IPS-NIHi7 (cell line): ENCODE measurements around the gene ZNF423.

Experiments used
- DNase-seq: peaks from one replicate; pipeline ENCODE4 v3.0.0; 2012; ENCODE audit warnings: mixed read lengths; ENCODE audit errors: extremely low spot score

The ZNF423 gene

DNA sequence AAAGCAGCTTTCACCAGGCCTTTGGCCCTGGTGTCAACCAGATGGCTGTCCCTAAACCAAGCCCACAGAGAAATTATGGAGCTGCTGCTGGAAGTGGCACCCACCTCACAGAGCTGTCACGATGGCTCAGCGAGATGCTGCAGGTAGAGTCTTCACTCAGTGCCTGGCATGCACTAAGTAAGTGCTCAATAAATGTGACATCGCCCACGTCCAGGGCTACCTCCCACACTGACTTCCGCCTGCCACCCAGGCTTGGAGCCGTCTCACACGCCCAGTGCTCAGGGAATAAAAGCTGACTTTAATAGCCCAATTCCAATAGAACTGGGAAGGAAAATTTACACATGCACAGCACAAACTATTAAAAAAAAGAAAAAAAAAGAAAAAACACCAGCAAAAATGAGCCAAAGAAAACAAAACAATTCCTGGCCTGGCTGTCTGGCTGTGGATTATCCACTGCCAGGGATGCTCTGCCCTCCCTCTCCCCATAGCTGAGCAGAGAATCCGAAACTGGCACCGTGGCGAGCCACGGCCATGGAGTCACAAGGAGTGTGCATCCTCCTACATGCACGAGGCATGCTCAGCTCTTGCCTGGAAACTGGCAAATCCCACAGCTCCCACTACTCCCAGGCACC lies 68.9 kb downstream of the ZNF423 start:
- no peak for DNase-seq

DNA sequence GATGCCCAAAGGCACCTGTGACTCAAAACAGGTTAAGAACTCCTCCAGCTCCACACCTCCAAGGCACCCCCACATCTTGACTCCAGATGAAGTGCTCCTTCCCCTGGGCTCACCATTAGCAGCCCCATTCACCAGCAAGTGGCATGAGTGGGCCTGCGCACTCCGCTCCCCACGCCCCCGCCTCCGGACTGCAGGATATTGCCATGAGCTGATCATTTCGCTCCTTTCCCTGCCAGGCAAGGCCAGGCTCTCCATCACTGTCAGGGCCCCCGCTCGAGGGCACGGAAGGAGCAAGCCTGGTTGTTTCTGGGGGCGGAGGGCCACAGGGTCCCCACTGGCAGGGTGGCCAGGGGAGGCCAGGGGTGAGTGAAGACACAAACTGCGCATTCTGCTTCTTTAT lies 69.9 kb downstream of the ZNF423 start:
- DNase-seq: no peak

DNA sequence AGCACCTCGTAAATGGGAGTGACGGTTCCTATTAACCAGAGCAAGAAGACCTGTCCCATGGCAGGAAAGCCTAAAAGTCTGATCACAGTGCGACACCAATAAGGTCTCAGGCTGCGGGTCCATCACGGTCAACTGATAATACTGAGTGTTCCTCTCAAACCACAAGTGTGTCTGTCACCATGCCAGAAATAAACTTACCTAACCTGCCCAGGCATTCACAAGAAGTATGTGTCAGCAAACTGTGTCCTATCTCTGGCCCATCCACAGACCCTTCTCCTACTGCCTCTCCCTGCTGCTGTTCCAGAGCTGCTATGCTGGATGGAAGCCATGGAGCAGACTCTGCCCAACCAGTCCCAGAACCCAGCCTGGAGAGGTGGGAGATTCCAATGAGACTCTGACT lies 73.5 kb downstream of the ZNF423 start:
- no peak for DNase-seq

DNA sequence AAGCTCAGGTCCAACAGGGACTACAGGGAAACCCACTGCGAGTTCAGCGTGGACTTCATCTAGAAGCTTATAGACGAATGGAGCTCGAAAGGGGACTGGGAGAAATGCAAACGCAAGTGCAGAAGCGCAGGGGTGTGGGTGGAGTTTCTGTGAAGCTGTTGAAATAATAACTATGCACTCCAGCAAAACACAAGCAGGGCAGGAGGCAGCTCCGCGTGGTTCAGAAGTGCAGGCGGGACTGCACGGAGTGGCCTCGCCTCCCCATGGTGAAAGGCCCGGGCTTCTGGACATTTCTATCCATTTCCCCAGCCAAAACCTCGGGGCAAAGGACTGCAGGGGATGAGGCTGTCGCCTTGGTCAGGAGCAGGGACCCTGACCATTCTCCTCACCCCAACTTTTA lies 74.5 kb downstream of the ZNF423 start:
- DNase-seq: no peak

DNA sequence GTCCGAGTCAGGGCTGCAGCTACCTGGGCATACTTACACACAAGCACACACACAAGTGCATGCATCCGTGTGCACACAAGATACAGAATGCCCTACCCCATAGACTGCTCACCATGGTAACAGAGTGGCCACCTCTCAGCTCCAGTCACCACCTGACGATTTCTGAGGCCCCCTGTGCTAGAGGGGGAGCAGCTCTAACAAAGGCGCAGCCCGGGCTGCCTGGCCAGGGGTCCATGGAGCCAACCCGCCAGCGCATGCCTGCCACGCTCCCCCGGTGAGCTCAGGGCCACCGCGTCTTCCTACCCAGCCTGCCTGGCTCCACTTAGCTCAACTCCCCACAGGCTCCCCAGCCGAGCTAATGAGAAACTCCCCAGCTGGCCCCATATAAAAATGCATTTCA lies 75.5 kb downstream of the ZNF423 start:
- no peak for DNase-seq

DNA sequence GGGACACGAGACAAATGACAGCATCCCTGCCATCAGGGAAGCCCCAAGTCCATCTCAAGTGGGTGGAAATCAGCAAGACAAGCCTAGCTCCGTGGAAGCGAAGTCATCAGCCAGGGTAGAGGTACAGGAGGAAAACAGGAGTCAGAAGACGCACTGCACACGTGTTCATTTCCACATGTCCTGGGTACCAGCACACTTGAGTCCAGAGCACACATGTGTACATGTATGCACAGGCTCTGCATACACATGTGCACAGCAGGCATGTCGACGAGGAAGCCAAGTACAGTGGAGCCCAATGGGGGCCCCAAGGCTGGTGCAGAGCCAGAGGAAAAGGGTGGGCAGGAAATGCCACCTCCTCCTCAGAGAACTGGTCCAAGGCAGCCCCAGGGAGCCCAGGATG lies 75.9 kb downstream of the ZNF423 start:
- DNase-seq: no peak

DNA sequence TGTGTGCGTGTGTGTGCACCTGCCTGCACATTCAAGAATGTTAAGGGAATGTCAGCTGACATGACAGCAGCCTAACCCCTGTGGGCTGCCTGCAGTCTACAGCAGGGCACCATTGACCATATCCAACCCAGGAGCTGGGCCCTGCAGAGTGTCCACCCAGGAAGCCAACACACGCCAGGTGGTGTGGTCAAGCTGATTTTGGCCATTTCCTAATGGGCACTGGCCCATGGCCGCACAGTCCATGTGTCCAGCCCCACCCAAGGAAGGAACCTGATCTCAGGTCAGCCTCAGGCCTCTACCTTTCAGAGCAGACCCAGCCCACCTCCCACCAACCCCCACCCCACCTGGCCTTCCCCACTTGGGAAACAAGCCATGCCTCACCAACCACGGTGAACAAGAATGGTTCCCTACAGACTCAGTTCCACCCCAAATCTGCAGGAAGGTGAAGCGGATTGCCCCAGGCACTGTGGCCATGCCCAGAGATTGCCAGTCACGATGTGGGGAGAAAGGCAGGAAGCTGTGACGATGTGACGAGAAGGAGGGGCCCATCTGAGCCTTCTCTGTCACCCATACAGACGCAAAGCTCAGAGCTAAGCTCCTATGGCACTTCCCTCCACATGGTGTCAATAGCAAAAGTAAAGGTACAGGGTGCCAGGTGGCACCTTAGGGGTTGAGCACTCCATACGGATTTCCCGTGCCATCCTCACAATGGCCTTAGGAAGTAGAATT lies 77.5 kb downstream of the ZNF423 start:
- DNase-seq: no peak

DNA sequence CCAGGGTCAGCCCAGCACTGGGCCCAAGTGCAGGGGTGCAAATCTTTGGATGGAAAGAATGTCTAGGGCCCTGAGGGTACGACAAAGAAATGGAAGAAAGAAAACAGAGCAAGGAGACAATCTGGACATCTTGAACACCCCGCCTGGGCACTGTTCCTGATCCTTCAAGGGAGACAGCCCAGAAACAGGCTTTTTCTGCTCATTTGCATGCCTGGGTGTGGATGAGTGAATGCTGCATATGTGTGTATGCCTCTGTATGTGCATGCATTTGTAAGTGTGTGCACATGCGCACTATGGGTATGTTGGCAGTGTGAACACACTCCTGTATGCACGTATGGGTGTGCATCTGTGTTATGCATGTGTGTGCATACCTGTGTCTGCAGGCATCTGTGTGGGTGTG lies 79.2 kb downstream of the ZNF423 start:
- DNase-seq: no peak

DNA sequence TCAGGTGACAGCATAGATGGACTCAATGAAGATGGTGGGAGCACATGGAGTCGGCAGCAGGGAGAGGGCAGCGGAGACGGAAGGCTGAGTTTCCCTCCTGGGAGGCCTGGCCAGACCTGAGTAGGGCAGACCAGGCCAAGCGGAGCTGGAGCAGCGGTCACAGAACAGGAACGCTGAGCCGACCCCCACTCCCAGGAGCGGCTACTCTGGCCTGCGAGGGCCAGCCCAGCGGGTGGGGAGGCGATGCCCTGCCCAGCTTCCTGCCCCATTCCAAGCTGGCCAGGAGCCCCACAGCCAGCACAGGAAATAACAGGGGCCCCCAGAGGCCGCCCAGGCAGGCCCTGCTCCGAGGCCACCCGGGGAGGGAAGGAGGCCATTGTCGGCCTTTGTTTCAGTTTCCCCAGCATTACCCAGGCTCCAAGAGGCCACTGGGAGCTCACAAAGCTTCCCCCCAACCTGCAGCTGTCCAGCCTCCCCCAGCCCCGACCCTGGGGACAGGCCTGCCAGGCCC lies 79.8 kb downstream of the ZNF423 start:
- peak; percentile 88 for DNase-seq

DNA sequence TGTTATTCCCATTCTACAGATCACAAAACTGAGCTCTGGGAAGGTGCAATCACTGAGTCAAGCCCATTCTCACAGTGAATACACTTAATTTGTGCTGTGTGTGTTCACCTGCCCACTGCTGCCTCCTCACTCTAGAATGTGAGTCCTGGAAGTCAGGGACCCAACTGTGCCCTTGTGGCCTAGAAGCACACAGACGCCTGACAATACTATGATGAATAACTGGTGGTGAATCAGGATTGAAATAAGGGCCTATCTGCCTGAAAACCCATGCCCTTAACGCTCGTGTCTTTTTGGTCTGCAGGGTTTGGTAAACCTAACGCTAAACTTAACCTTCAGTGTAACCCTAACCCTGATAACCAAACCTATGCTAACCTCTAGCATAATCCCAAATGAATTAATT lies 80.3 kb downstream of the ZNF423 start:
- no peak for DNase-seq

DNA sequence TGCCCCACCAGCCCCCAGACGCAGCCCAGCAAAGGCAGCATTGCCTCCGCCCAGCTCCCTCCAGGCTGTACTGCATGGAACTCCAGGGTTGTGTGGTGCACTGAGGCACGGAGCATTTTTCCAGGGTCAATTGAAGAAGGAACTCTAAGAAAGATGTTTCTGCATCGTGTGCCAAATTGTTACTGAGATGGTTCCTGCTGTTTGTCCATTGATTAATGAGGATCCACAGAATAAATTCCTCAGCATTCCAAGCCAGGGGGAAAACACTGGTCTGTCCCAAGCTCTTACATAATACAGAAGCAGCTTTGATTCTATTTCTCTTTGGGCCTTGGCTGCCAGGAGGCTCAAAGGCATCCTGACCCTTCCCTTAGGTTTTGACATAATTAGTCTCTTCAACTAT lies 80.9 kb downstream of the ZNF423 start:
- DNase-seq: no peak

DNA sequence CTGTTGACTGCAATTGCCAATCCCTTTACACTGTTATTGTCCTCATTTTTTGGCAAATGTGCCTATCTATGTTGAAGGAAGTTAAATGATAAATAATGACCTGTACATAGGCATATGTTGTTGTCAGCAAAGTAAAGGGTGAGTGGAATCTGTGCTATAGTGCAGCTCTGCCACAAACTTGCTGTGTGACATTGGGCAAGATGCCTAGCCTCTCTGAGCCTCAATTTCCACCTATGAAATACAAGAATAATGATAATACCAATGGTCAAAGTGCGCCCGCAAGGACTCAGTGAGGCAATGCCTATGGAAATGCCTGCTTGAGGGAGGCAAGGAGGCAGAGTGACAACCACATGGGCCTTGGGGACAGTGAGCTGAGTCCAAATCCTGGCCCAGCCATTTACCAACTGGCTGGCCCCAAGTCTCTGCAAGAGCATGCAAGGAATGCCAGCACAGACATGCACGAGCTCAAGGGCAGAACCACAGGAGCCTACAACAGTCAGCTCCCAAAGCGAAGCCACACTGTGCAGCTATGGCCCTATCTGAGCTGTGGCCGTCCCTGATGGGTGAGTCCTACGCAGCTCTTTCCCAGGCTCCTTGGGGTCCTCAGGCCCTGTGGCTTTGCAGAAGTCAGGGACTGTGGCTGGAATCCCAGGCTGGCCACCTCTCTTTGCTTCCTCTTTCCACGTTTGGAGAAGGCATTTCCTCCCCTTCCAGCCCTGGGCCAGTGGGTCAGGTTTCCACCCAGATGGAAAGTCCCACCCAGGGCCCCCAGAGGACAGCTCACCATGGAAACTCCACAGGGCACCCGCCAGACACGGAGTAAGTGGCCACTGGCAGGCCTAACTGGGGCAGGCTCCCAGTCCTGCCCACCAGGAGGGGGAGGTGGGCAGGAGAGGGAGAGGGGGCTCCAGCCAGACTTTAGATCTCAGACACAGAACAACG lies 82.1 kb downstream of the ZNF423 start:
- DNase-seq: no peak

DNA sequence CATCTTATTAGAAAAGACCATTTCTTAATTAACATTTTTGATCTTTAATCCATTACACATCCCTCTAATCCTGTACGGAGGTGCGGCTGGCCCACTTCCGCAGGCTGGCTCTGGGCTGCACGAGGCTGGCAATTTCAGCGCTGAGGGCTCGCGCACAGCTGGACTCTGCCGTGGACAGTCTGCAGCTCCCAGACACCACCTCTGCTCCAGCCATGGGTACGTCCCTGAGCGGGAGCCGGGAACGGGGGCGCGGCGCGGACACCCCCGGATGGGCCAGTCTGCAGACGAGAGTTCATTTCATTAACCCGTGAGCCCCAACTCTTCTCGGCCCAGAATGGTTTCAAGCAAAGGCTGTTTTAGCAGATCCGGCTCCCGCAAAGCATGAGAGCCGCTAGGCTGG lies 87.9 kb downstream of the ZNF423 start:
- DNase-seq: no peak

DNA sequence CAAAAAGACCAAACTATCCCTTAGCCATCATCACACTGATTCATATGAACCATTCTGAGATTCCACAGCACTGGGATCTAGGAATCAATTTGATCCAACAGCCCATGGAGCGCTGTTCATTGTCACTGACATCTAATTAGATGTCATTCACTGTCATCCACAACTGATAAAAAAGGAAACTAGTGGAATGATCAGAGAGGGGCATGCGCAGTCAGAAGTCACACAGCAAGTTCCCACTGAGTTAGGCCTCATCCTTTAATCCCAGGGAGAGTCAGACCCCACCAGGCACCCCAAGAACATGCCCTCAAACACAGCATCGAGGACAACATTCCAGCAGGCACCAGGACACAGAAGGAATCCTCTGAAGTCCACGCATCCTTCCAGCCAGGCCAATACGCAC lies 88.5 kb downstream of the ZNF423 start:
- no peak for DNase-seq

DNA sequence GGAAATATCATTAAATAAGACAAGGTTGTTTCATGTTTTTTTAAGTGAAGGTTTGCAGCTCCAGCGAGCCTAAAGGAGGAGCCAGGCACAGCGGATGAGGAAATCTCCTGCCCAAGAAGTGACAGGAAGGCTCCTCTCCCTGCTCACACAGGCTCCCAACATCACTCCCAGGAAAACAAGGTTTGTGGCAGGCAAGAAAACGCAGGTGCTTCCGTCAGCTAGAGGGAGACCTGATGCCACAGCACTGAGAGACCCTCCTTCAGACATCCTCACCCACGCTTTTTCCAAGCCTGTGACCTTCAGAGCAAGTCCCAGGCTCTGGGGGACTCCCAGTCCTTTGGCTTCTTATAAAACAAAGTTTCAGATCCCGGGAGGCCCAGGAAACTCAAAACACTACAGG lies 89.7 kb downstream of the ZNF423 start:
- DNase-seq: no peak

DNA sequence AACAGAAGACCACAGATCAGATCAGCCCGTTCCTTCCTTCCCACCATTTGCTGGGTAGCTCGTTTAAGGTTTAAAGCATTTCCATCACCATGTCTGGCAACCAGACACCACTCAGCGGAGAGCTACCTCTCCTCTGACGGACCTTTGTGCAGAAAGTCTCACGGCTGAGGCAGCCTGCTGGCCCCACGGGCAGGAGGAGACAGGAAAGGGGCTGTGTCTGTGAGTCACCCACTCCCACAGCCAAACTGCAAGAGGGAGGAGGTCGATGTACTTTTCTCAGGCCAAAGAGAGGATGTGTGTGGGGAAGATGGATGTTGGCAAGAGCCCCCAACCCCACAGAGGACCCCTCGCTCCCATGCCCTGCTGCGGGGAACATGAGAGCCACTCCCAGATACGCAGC lies 92.1 kb downstream of the ZNF423 start:
- DNase-seq: no peak

DNA sequence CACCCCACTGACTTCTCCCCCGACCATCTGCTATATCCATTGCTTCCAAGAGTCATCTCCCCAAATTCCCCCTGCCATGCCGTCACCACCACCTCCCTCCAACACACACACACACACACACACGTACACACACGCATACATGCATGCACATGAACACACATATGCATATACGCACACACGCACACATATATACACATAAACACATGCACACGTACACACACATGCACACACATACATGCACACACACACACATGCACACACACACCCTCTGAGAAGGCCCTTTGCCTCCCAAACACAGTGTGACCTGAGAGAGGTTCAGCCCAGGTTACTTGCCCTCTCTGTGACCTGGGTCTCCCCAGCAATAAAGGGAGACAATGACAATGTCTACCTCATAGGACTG lies 95.1 kb downstream of the ZNF423 start:
- DNase-seq: no peak

DNA sequence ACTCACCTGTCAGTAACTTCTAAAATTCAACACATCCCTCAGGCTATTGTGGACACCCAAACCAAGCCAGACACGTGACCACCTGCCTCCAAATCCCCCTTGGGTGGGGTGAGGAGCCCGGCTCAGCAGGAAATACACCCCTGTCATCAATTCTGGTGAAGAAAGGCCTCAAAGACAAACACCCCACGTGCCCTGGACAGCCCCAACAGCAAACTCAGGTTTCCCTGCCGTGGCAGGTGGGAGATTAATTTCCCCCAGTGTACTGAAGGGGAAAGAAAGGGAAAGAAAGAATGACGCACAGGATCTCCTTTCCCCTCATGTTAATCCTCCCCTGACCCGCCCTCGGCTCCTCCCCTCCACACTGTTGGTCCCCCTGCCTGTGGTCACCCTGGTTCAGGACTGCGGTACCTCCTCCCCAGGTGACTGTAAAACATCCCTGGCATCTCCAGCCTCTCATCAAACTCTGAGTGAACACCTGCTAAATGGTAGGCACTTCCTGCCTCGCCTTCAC lies 98.3 kb downstream of the ZNF423 start:
- DNase-seq: peak; percentile 63

DNA sequence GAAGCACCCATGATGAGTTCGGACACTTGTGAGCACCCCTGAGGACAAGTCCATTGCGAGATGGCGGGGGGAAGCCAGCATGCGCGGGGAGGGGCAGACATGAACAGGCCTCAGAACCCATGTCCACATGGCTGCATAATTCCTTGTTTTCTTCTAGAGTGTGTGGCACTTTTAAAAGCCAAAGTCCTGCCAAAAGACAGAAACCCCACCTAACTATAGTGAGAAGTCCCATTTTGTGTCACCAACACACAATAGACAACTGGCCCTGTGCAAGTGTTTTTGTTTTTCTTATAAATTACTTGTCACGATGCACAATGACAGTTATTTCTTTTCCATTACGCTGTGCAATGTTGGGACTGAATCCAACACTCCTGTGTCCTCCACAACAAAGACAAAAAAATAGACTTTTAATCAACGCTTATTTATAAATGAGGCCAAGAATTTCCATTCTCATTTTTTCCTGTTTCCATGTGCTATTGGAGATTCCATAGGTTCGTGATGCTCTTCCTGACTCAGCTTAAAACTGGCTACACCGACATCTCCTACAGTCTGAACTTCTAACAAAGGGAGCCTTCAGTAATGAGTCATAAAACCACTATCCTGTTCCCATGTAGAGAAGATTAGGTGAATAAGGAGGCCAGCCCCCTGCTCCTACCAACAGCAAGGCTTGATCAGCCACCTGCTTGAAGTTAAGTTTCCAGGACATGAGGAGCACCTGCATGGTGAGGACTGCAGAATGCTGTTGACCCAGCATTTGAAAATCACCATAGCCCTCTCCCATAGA lies 98.9 kb downstream of the ZNF423 start:
- DNase-seq: no peak

DNA sequence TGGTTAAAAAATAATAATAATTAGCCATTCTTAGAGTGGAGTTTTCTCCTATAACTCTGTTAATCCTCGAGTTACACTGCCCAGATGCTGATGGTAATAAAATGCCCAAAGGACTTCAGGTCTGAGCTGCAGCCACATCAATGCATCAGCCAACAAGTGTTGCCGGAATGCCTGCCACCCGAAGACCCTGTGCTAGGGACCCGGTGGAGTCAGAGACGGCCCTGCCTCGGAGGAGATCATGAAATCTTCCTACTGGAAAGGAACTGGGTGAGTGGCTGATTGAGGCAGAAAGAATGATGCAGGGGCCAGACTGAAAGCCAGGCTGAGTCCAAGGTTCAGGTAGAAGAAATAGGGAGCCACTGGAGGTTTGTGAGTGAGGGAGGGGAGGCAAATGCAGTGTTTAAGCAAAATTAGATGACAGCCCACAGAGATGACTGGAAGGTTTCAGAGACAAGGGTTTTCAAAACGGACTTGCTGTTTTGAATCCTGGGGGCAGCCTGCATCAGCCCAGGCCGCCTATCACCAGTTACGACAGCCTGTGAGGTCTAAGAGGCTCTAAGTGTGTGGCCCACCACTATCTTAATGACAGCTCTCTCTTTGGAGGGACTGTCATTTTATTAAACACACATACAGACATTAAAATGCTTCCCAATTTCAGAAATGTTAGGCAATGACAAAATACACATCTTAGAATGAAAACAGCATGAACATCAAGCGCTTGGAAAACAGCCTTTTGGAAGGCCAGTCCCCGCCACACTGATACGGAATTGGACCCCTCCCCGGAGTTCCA lies 100.0 kb downstream of the ZNF423 start:
- no peak for DNase-seq

DNA sequence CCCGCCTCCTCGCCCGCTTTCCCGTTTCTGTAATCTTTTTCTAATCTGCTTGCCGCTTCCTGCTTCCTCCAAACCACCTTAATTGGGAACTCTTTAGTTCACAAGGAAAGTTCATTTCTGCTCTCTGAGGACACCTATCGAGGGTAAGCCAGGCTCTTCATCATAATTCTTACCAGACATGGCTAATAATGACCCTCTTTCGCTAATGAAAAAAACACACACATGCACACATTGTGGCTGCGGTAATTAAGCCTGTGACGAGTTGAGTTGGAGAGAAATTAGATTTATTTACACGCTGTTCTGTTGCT lies 100.6 kb downstream of the ZNF423 start:
- DNase-seq: peak; percentile 51
